H7 (cell line): ENCODE data around the gene ZC3H18. TPM values are rescaled to one million over a fixed set of nuclear protein-coding genes. Genes with fewer than 3 reads are reported as not detected.

Source experiments
- DNase-seq: peaks from one replicate; pipeline ENCODE4 v3.0.0; 2012
- H3K27me3 ChIP-seq: 2 replicates; pipeline ENCODE4 v1.6.0; 2011; ENCODE audit warnings: mild to moderate bottlenecking, low read length; ENCODE audit not compliant: control insufficient read depth, insufficient read depth
- H3K36me3 ChIP-seq: replicated peaks from 2 replicates; pipeline ENCODE4 v1.5.1; 2011; ENCODE audit warnings: low read length; ENCODE audit not compliant: control insufficient read depth, insufficient read depth
- H3K4me3 ChIP-seq: 2 replicates; pipeline ENCODE4 v1.5.1; 2011; ENCODE audit warnings: low read depth, mild to moderate bottlenecking, control low read depth, low read length, moderate library complexity; ENCODE audit not compliant: insufficient read depth
- total RNA-seq: library from RNA; depleted of rRNA; stranded (reverse); fragments of >200 nt; shearing (Covaris generic); gene quantifications from 2 replicates; pipeline ENCODE4 v1.2.3, GENCODE V29; 2014

Gene ZC3H18
- total RNA-seq, 1 experiment from 2014 or later: 19.5 TPM

GRCh38 chr16:88622125-88622524, 51.9 kb downstream of the ZC3H18 start:
- Histone ChIP-seq H3K4me3 (no peak overlapping the region), H3K36me3 (peaks cover 14% of the 10 kb centered on the region), H3K27me3 (no peaks in the 10 kb centered on the region)
- DNase-seq: no peak

- peaks cover 14% of the 10 kb centered on the region for H3K36me3 ChIP-seq
- no peak overlapping the region for H3K4me3 ChIP-seq
- no peak for DNase-seq
- H3K27me3 ChIP-seq: no peaks in the 10 kb centered on the region
Measured at GRCh38 chr16:88622866-88623265, 52.7 kb downstream of the ZC3H18 start.

- DNase-seq: no peak
- peaks cover 16% of the 10 kb centered on the region for H3K36me3 ChIP-seq
- H3K4me3 ChIP-seq: no peak overlapping the region
- no peaks in the 10 kb centered on the region for H3K27me3 ChIP-seq
Measured at GRCh38 chr16:88623858-88624257, 53.7 kb downstream of the ZC3H18 start.

- DNase-seq: no peak
- Histone ChIP-seq H3K27me3 (no peaks in the 10 kb centered on the region), H3K36me3 (peaks cover 17% of the 10 kb centered on the region), H3K4me3 (no peak overlapping the region)
Measured at GRCh38 chr16:88624481-88624880, 54.3 kb downstream of the ZC3H18 start.

GRCh38 chr16:88624977-88625576, 54.9 kb downstream of the ZC3H18 start:
- peaks cover 22% of the 10 kb centered on the region for H3K36me3 ChIP-seq
- peak; percentile 75 for DNase-seq
- no peak overlapping the region for H3K4me3 ChIP-seq
- no peaks in the 10 kb centered on the region for H3K27me3 ChIP-seq

GRCh38 chr16:88626646-88627045, 56.4 kb downstream of the ZC3H18 start:
- Histone ChIP-seq H3K27me3 (no peaks in the 10 kb centered on the region), H3K36me3 (peaks cover 24% of the 10 kb centered on the region)
- DNase-seq: no peak

GRCh38 chr16:88627531-88628411, 57.6 kb downstream of the ZC3H18 start:
- H3K36me3 ChIP-seq: peaks cover 20% of the 10 kb centered on the region
- no peak overlapping the region for H3K4me3 ChIP-seq
- DNase-seq: no peak
- no peaks in the 10 kb centered on the region for H3K27me3 ChIP-seq

More at GRCh38 chr16:88626646-88627045, 56.4 kb downstream of the ZC3H18 start:
- no peak overlapping the region for H3K4me3 ChIP-seq

GRCh38 chr16:88628512-88628974, 58.3 kb downstream of the ZC3H18 start:
- peaks cover 15% of the 10 kb centered on the region for H3K36me3 ChIP-seq
- H3K4me3 ChIP-seq: no peak overlapping the region
- no peaks in the 10 kb centered on the region for H3K27me3 ChIP-seq
- peak; percentile 95 for DNase-seq

GRCh38 chr16:88629835-88630234, 59.6 kb downstream of the ZC3H18 start:
- Histone ChIP-seq H3K36me3 (peaks cover 14% of the 10 kb centered on the region), H3K27me3 (peaks cover under 1% of the 10 kb centered on the region; the same call in 1 of the 2 replicates), H3K4me3 (no peak overlapping the region)
- no peak for DNase-seq

- Histone ChIP-seq H3K36me3 (peaks cover 14% of the 10 kb centered on the region), H3K4me3 (no peak overlapping the region), H3K27me3 (peaks cover 6% of the 10 kb centered on the region)
- DNase-seq: no peak
Measured at GRCh38 chr16:88630433-88630832, 60.2 kb downstream of the ZC3H18 start.

GRCh38 chr16:88630941-88631340, 60.7 kb downstream of the ZC3H18 start:
- H3K4me3 ChIP-seq: no peak overlapping the region
- peaks cover 14% of the 10 kb centered on the region for H3K36me3 ChIP-seq
- no peak for DNase-seq
- H3K27me3 ChIP-seq: peaks cover 6% of the 10 kb centered on the region

GRCh38 chr16:88631384-88631783, 61.2 kb downstream of the ZC3H18 start:
- Histone ChIP-seq H3K4me3 (no peak overlapping the region), H3K36me3 (peaks cover 12% of the 10 kb centered on the region), H3K27me3 (peaks cover 7% of the 10 kb centered on the region)
- DNase-seq: no peak

GRCh38 chr16:88631920-88632586, 61.9 kb downstream of the ZC3H18 start:
- H3K4me3 ChIP-seq: no peak overlapping the region
- peaks cover 11% of the 10 kb centered on the region for H3K36me3 ChIP-seq
- DNase-seq: no peak
- peaks cover 7% of the 10 kb centered on the region for H3K27me3 ChIP-seq

GRCh38 chr16:88632587-88632930, 62.4 kb downstream of the ZC3H18 start:
- peaks cover 7% of the 10 kb centered on the region for H3K27me3 ChIP-seq
- DNase-seq: no peak
- H3K36me3 ChIP-seq: peaks cover 11% of the 10 kb centered on the region
- no peak overlapping the region for H3K4me3 ChIP-seq
